IMR-90 (cell line): ENCODE data around the gene MAP3K5. TPM values are rescaled to one million over a fixed set of nuclear protein-coding genes. Genes with fewer than 3 reads are reported as not detected.

Experiments
- ATAC-seq: fragments of 200-7000 bp; cut with Tn5 transposase; 2 replicates; pipeline ENCODE4 v1.9.1; 2020; ENCODE audit warnings: low read depth, mild to moderate bottlenecking, moderate library complexity
- BruUV-seq: library from RNA; stranded (reverse); fragments of 400-500 nt; replicated peaks from 2 replicates; lab custom pipeline; 2021; lab: Mats Ljungman, UMichigan
- CTCF ChIA-PET: fragments of 300-600 bp; formaldehyde crosslinking; extraction: SDS; loops from one replicate; lab custom pipeline; 2021; ENCODE audit warnings: antibody characterized with exemption; lab: Yijun Ruan, JAX
- POLR2A ChIA-PET: fragments of 300-600 bp; sonication (Branson Sonifier 250); formaldehyde crosslinking; loops from one replicate; lab custom pipeline; 2022; ENCODE audit warnings: antibody characterized with exemption; ENCODE audit not compliant: unreplicated experiment; lab: Charles Lee
- DNase-seq: peaks from one replicate; pipeline ENCODE4 v3.0.0; 2013
- H2AFZ ChIP-seq: replicated peaks from 2 replicates; pipeline ENCODE3; 2013; ENCODE audit warnings: low read length, mild to moderate bottlenecking; ENCODE audit not compliant: poor library complexity
- H2AK5ac ChIP-seq: 2 replicates; pipeline ENCODE4 v1.6.1; 2013; ENCODE audit warnings: low read depth, low read length, inconsistent platforms
- H2AK9ac ChIP-seq: replicated peaks from 2 replicates; pipeline ENCODE3; 2013; ENCODE audit warnings: mild to moderate bottlenecking, low read depth, low read length, moderate library complexity; ENCODE audit not compliant: poor library complexity
- H2BK120ac ChIP-seq: 2 replicates; pipeline ENCODE4 v1.6.1; 2013; ENCODE audit warnings: low read depth, low read length, inconsistent platforms
- H2BK15ac ChIP-seq: 3 replicates; pipeline ENCODE4 v1.6.1; 2013; ENCODE audit warnings: low read depth, low read length, inconsistent platforms
- H2BK20ac ChIP-seq: 2 replicates; pipeline ENCODE4 v1.6.1; 2013; ENCODE audit warnings: low read depth, mild to moderate bottlenecking, inconsistent platforms, low read length, moderate library complexity
- H2BK5ac ChIP-seq: 2 replicates; pipeline ENCODE4 v1.6.1; 2013; ENCODE audit warnings: mild to moderate bottlenecking, low read depth, low read length, inconsistent platforms; ENCODE audit not compliant: poor library complexity, severe bottlenecking
- H3K14ac ChIP-seq: replicated peaks from 2 replicates; pipeline ENCODE4 v1.6.1; 2013; ENCODE audit warnings: low read depth, low read length, inconsistent platforms
- H3K18ac ChIP-seq: 2 replicates; pipeline ENCODE4 v1.6.1; 2013; ENCODE audit warnings: low read depth, low read length, control low read depth
- H3K23ac ChIP-seq: 2 replicates; pipeline ENCODE4 v1.6.1; 2013; ENCODE audit warnings: low read depth, low read length, inconsistent platforms
- H3K27ac ChIP-seq: 2 replicates; pipeline ENCODE4 v1.5.1; 2013; ENCODE audit warnings: mild to moderate bottlenecking, control low read depth, low read length; ENCODE audit not compliant: insufficient read depth
- H3K27me3 ChIP-seq: 2 replicates; pipeline ENCODE4 v1.6.1; 2013; ENCODE audit warnings: low read length; ENCODE audit not compliant: control insufficient read depth, insufficient read depth
- H3K36me3 ChIP-seq: 2 replicates; pipeline ENCODE4 v1.6.1; 2013; ENCODE audit warnings: low read length, mixed read lengths; ENCODE audit not compliant: control insufficient read depth, insufficient read depth
- H3K4ac ChIP-seq: 2 replicates; pipeline ENCODE4 v1.6.1; 2013; ENCODE audit warnings: low read depth, low read length, inconsistent platforms
- H3K4me1 ChIP-seq: 2 replicates; pipeline ENCODE4 v1.6.1; 2013; ENCODE audit warnings: low read length, mixed read lengths; ENCODE audit not compliant: control insufficient read depth, insufficient read depth
- H3K4me2 ChIP-seq: 2 replicates; pipeline ENCODE4 v1.6.1; 2013; ENCODE audit warnings: low read depth, mild to moderate bottlenecking, control low read depth, low read length, moderate library complexity
- H3K4me3 ChIP-seq: 2 replicates; pipeline ENCODE4 v1.5.1; 2013; ENCODE audit warnings: low read depth, mild to moderate bottlenecking, control low read depth, low read length, moderate library complexity; ENCODE audit not compliant: insufficient read depth
- H3K56ac ChIP-seq: 2 replicates; pipeline ENCODE4 v1.6.1; 2013; ENCODE audit warnings: low read length, inconsistent platforms; ENCODE audit not compliant: insufficient read depth; ENCODE audit errors: extremely low read depth
- H3K79me1 ChIP-seq, 2 experiments: 2 replicates each; pipeline ENCODE4 v1.6.1; 2013; ENCODE audit warnings: low read length in 2 of 2, inconsistent platforms in 1 of 2, low read depth in 1 of 2
- H3K9ac ChIP-seq: 2 replicates; pipeline ENCODE4 v1.6.1; 2013; ENCODE audit warnings: low read depth, low read length, control low read depth
- H3K9me1 ChIP-seq: 2 replicates; pipeline ENCODE4 v1.6.1; 2013; ENCODE audit warnings: low read length, inconsistent platforms; ENCODE audit not compliant: insufficient read depth
- H3K9me3 ChIP-seq: 2 replicates; pipeline ENCODE4 v1.6.1; 2013; ENCODE audit warnings: low read length; ENCODE audit not compliant: control insufficient read depth, insufficient read depth
- H4K20me1 ChIP-seq: 2 replicates; pipeline ENCODE4 v1.6.1; 2013; ENCODE audit warnings: low read length, inconsistent platforms; ENCODE audit not compliant: insufficient read depth
- H4K5ac ChIP-seq: 2 replicates; pipeline ENCODE4 v1.6.1; 2013; ENCODE audit warnings: mild to moderate bottlenecking, low read depth, low read length, control low read depth
- H4K8ac ChIP-seq, 2 experiments: 2 replicates each; pipeline ENCODE4 v1.6.1; 2013; ENCODE audit warnings: low read depth in 2 of 2, low read length in 2 of 2, control low read depth in 1 of 2, inconsistent platforms in 1 of 2
- H4K91ac ChIP-seq: 2 replicates; pipeline ENCODE4 v1.6.1; 2013; ENCODE audit warnings: low read depth, low read length, inconsistent platforms; ENCODE audit not compliant: insufficient read depth
- FOS ChIP-seq: fragments of 150-350 bp; IDR thresholded peaks from 2 replicates; pipeline ENCODE4 v1.6.1; 2016; ENCODE audit warnings: low read depth, low read length
- MXI1 ChIP-seq: IDR thresholded peaks from 2 replicates; pipeline ENCODE4 v1.6.1; 2012; ENCODE audit warnings: low read depth, mild to moderate bottlenecking, low read length, moderate library complexity, borderline replicate concordance
- RFX5 ChIP-seq: IDR thresholded peaks from 2 replicates; pipeline ENCODE4 v1.8.0; 2012; ENCODE audit warnings: low read depth, mild to moderate bottlenecking, low read length, moderate library complexity
- SMC3 ChIP-seq: fragments of 150-350 bp; IDR thresholded peaks from 2 replicates; pipeline ENCODE4 v1.6.1; 2016; ENCODE audit warnings: low read depth, mild to moderate bottlenecking, antibody characterized with exemption, low read length, moderate library complexity
- WGBS, 2 experiments: methylation state at CpG; one replicate each; pipeline versions ENCODE4 v1.1.5 to v1.1.7; 2013; ENCODE audit warnings: missing lambda C conversion rate in 2 of 2; ENCODE audit not compliant: insufficient read length in 1 of 2; ENCODE audit errors: extremely low coverage in 2 of 2; 5-methylcytosine and 5-hydroxymethylcytosine counted together
- dilution Hi-C: fragments of 300-500 bp; cut with HindIII; formaldehyde crosslinking; loops from one replicate; pipeline ENCODE4 v1.14.3; 2018; ENCODE audit warnings: low sequenced_read_pairs; ENCODE audit not compliant: unreplicated experiment
- in situ Hi-C: fragments of 300-500 bp; cut with MboI; formaldehyde crosslinking; loops from 3 replicates; pipeline ENCODE4 v1.14.3; 2019; ENCODE audit warnings: low sequenced_read_pairs, inconsistent platforms, mixed read lengths
- intact Hi-C: fragments of 100-400 bp; cut with micrococcal nuclease; formaldehyde crosslinking; loops from 2 replicates; pipeline ENCODE4 v1.10.0; 2022
- polyA plus RNA-seq, 3 experiments: library from polyadenylated mRNA; depleted of rRNA; stranded (reverse); fragments of >200 nt; gene quantifications; 2 replicates each; pipeline ENCODE4 v1.2.3, GENCODE V29; 2012; ENCODE audit warnings: low replicate concordance in 1 of 3
- total RNA-seq: library from RNA; depleted of rRNA; stranded (reverse); fragments of >200 nt; gene quantifications from 2 replicates; pipeline ENCODE4 v1.2.3, GENCODE V29; 2012

The MAP3K5 gene
- total and polyA plus RNA-seq, 2 of the 4 experiments (the other 2 are of a cell fraction), result 5.4 to 17.6 TPM

GRCh38 chr6:136803608-136804007 is 11.3 kb upstream of the MAP3K5 start:
- POLR2A ChIA-PET, result no interaction called here
- ATAC-seq, result no peak
- no peaks in the 10 kb centered on the region for H3K36me3 ChIP-seq
- BruUV-seq, result no TSS peak
- H3K14ac ChIP-seq, result no peak overlapping the region
- no CpG with 5 or more reads among the region's 1 CpG for WGBS, 2 experiments
- no peak overlapping the region for H3K4me2 ChIP-seq
- no peak overlapping the region for H2BK15ac ChIP-seq
- H3K27me3 ChIP-seq, result no peaks in the 10 kb centered on the region
- no peak overlapping the region for H2BK20ac ChIP-seq
- no peak overlapping the region for H2BK120ac ChIP-seq
- intact Hi-C loops (no loop called here), in situ Hi-C loops (no loop called here), dilution Hi-C loops (no loop called here)
- CTCF ChIA-PET, result interaction anchor here (1.2 kb wide), 1 partner anchor 11 kb away, joined by 3 read pairs; the partner anchor contains the start of gene MAP3K5
- no peaks in the 10 kb centered on the region for H3K9me1 ChIP-seq
- H3K4me3 ChIP-seq, result no peak overlapping the region
- H4K91ac ChIP-seq, result no peak overlapping the region
- no peaks in the 10 kb centered on the region for H3K79me1 ChIP-seq
- H2AK9ac ChIP-seq, result no peak overlapping the region
- H3K56ac ChIP-seq, result no peak overlapping the region
- H4K8ac ChIP-seq, result no peak overlapping the region
- H4K5ac ChIP-seq, result no peak overlapping the region
- H3K27ac ChIP-seq, result no peak overlapping the region
- H3K18ac ChIP-seq, result no peak overlapping the region
- no peak overlapping the region for H3K9ac ChIP-seq
- no peak overlapping the region for H3K4ac ChIP-seq
- H3K23ac ChIP-seq, result no peak overlapping the region
- no peaks in the 10 kb centered on the region for H3K9me3 ChIP-seq
- H4K20me1 ChIP-seq, result no peaks in the 10 kb centered on the region
- H2AK5ac ChIP-seq, result no peak overlapping the region
- H2AFZ ChIP-seq, result no peak overlapping the region
- H3K4me1 ChIP-seq, result no peaks in the 10 kb centered on the region
- no peak for DNase-seq
- H2BK5ac ChIP-seq, result no peak overlapping the region
- TF ChIP-seq MXI1 (no peak), FOS (no peak), RFX5 (no peak), SMC3 (no peak)
